H7 (cell line): Measurements from ENCODE around the gene GGACT. TPM values are rescaled to one million over a fixed set of nuclear protein-coding genes. Genes with fewer than 3 reads are reported as not detected.
"Not testable (repeated sequence)": the region's sequence is repeated elsewhere in the genome, so short reads cannot be mapped to it uniquely, and the experiment has no call there.

Source experiments
- DNase-seq: peaks from one replicate; pipeline ENCODE4 v3.0.0; 2012
- H3K27me3 ChIP-seq: 2 replicates; pipeline ENCODE4 v1.6.0; 2011; ENCODE audit warnings: mild to moderate bottlenecking, low read length; ENCODE audit not compliant: control insufficient read depth, insufficient read depth
- H3K36me3 ChIP-seq: replicated peaks from 2 replicates; pipeline ENCODE4 v1.5.1; 2011; ENCODE audit warnings: low read length; ENCODE audit not compliant: control insufficient read depth, insufficient read depth
- H3K4me3 ChIP-seq: 2 replicates; pipeline ENCODE4 v1.5.1; 2011; ENCODE audit warnings: low read depth, mild to moderate bottlenecking, control low read depth, low read length, moderate library complexity; ENCODE audit not compliant: insufficient read depth
- total RNA-seq: library from RNA; depleted of rRNA; stranded (reverse); fragments of >200 nt; shearing (Covaris generic); gene quantifications from 2 replicates; pipeline ENCODE4 v1.2.3, GENCODE V29; 2014

Gene GGACT
- total RNA-seq, 1 experiment from 2014 or later = 3.0 TPM

- Histone ChIP-seq H3K27me3 (no peaks in the 10 kb centered on the region), H3K36me3 (no peaks in the 10 kb centered on the region), H3K4me3 (no peak overlapping the region)
- DNase-seq = no peak
These were observed 7.1 kb downstream of the GGACT start for GRCh38 chr13:100581504-100581903.

- H3K4me3 ChIP-seq = no peak overlapping the region
- no peak for DNase-seq
- no peaks in the 10 kb centered on the region for H3K27me3 ChIP-seq
- no peaks in the 10 kb centered on the region for H3K36me3 ChIP-seq
These were observed 7.6 kb downstream of the GGACT start for GRCh38 chr13:100581030-100581429.

DNA sequence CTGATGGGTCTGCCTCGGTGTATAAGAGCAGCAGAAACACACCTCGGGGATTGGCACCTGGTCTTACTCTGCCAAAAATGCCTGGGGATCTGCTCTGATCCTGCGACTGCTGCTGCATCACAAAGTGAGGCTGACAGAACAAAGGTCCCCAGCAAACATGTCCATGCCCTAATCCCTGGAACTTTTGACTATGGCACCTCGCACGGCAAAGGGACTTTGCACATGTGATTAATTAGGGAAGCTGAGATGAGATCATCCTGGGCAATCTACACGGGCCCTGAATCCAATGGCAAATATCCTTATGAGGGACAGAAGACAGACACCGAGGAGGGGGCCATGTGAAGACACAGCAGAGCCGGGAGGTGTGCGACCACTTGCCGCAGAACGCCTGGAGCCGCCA lies 8.5 kb downstream of the GGACT start:
- H3K27me3 ChIP-seq = no peaks in the 10 kb centered on the region
- DNase-seq = no peak
- H3K36me3 ChIP-seq = no peaks in the 10 kb centered on the region
- no peak overlapping the region for H3K4me3 ChIP-seq

- DNase-seq, H3K36me3 ChIP-seq, H3K27me3 ChIP-seq: not testable (repeated sequence)
These were observed 11.3 kb downstream of the GGACT start for GRCh38 chr13:100577239-100577638.

GRCh38 chr13:100573121-100573520 lies 15.5 kb downstream of the GGACT start:
- Histone ChIP-seq H3K36me3 (no peaks in the 10 kb centered on the region), H3K27me3 (no peaks in the 10 kb centered on the region)
- DNase-seq = peak; percentile 74

More at GRCh38 chr13:100577239-100577638, 11.3 kb downstream of the GGACT start:
- not testable (repeated sequence) for H3K4me3 ChIP-seq

GRCh38 chr13:100566543-100566942 lies 22.0 kb downstream of the GGACT start:
- no peak for DNase-seq

More at GRCh38 chr13:100573121-100573520, 15.5 kb downstream of the GGACT start:
- H3K4me3 ChIP-seq = no peak overlapping the region

GRCh38 chr13:100565286-100565685 lies 23.3 kb downstream of the GGACT start:
- Histone ChIP-seq H3K36me3 (no peaks in the 10 kb centered on the region), H3K27me3 (no peaks in the 10 kb centered on the region), H3K4me3 (no peak overlapping the region)
- DNase-seq = peak; percentile 43

More at GRCh38 chr13:100566543-100566942, 22.0 kb downstream of the GGACT start:
- H3K36me3 ChIP-seq = no peaks in the 10 kb centered on the region
- no peaks in the 10 kb centered on the region for H3K27me3 ChIP-seq
- no peak overlapping the region for H3K4me3 ChIP-seq

DNA sequence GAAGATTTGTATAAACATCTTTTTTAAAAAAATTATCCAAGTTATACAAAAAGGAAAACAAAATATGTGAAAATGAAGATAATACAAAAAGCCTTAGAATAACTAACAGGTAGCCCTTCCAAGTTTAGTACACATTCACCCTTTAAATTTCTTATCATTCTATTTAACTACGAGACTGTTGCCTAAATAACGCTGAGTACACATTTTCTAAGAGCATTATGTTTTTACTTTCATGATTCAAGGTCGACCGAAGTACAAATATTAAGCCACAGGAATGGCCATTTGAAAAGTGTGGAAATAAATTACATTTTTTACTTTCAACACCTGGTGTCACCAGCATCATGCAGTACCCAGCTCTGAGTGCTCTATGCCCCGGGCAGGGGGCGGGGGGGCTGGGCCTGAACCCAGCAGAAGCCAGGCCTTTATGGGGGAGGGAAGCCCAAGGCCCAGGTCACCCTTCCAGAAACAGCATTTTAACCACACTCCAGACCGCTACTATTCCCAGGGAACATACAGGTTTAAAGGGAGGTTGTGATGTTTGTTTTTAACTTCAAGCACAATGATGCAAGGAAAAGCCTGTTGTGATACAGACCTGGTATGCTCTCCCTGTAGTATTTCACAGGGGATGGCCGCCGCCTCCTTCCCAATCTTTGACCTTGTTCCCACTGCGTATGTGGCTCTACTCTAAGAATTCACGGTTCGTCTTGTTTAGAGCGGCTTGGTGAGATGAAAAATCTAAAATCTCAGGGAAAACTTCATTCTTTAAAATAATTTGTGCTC lies 24.0 kb downstream of the GGACT start:
- DNase-seq = peak; percentile 82
- H3K36me3 ChIP-seq = no peaks in the 10 kb centered on the region
- no peaks in the 10 kb centered on the region for H3K27me3 ChIP-seq
- H3K4me3 ChIP-seq = no peak overlapping the region

DNA sequence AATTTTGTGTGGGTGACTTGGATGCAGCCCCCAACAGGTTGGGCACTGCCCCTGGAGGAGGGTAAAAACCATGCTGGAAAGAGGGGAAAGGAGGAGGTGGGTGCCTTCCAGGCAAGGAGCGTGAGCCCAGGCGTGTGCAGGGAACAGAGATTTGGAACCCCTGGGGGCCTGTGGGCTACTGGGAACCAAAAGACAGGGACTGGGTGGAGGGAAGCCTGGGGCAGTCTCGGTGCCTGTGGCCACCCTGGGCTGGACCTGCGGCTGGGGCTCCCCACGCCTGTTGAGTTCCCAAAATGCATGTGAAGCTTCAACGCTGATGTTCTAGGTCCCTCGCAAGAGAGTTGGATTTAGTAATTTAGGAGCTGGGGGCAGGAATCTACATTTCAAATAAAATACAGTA lies 24.8 kb downstream of the GGACT start:
- DNase-seq = peak; percentile 32
- Histone ChIP-seq H3K27me3 (no peaks in the 10 kb centered on the region), H3K36me3 (no peaks in the 10 kb centered on the region), H3K4me3 (no peak overlapping the region)

DNA sequence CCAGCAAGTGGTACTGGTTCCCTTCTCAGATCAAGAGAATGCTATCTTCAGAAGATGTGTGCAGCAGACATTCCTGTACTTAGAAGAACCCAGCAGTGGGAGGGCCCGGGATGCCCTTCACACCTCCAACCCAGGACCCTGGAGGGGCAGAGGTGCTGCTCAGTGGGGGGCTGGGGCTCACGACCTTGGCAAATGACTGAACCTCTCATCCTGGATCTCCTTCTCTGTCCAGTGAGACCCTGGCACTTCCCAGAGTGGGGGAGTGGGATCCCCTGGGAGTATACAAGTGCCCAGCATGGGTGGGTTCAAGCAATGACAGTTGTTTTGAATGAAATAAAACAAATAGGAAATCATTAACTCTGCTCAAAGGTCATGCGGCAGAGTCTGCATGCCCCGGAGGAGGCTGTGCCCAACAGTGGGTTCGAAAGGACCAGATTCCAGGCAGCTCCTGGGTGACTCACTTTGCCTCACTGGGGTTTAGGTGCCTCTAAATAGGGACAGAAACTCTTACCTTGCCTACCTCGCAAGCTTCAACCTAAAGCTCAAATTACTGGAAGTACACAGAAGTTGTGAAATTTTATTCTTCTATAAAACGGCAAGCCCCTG lies 26.9 kb downstream of the GGACT start:
- Histone ChIP-seq H3K4me3 (no peak overlapping the region), H3K27me3 (no peaks in the 10 kb centered on the region), H3K36me3 (no peaks in the 10 kb centered on the region)
- DNase-seq = no peak

DNA sequence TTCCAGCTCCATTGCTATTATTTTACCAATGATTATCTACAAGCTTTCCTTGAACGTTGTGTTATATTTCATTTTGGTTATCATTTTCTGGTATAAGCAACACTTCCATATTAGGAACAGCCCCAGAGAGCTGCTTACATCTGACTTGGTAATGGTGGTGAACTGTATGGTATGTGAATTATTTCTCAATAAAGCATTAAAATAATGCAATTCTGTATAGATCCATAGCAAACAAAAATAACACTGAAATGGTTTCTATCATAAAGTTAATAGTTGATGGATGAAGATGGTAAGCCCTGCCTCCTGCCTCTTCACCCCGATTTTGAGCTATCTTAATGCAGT lies 27.5 kb downstream of the GGACT start:
- no peaks in the 10 kb centered on the region for H3K36me3 ChIP-seq
- H3K27me3 ChIP-seq = no peaks in the 10 kb centered on the region
- DNase-seq = no peak
- H3K4me3 ChIP-seq = no peak overlapping the region

DNA sequence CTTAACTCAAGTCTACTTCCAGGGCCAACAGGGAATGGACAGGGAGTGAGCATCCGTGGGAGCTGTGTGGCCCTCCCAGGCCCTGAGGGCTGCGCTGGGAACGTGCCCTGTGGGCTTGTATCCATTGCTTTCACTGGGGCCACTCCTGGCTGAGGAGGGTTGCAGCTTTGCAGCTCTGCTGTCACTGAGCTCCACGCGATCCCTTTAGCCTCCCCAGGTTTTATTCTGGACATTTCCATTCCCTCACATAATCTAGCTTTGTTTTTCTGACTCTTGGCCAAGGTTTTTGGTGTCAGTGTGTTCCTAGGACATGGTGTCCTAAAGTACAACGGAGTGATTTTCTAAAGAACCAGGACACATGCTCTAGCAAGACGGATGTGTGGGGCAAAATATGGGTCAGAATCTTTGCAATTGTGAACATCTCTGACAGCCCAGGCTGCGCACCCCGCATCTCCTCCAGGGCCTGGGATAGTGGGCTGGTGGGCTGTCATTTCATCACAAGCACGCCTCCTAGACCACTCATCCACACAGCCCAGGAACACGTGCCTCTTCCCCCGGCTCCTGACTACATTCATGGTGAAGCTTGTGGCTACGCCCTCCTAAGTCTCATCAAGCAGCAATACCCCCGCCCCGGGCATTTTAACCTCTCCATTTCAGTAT lies 28.0 kb downstream of the GGACT start:
- H3K27me3 ChIP-seq = no peaks in the 10 kb centered on the region
- H3K36me3 ChIP-seq = no peaks in the 10 kb centered on the region
- peak; percentile 38 for DNase-seq
- no peak overlapping the region for H3K4me3 ChIP-seq

DNA sequence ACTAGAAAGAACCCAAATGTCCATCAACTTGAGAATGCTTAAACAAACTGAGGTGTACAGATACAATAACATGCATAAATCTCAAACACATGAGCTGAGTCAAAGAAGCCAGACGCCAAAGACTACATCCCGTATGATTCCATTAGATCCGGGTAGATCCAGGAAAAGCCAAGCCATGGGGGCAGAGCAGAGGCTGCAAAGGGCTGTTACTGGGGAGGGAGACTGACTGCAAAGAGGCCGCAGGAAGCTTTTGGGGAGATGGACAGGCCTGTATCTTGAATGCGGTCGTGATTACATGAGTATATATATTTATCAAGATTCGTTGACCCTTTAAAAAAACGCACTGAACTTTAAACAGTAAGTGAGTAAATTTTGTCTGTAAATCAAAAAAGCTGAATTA lies 28.7 kb downstream of the GGACT start:
- no peak overlapping the region for H3K4me3 ChIP-seq
- H3K27me3 ChIP-seq = no peaks in the 10 kb centered on the region
- no peak for DNase-seq
- no peaks in the 10 kb centered on the region for H3K36me3 ChIP-seq

DNA sequence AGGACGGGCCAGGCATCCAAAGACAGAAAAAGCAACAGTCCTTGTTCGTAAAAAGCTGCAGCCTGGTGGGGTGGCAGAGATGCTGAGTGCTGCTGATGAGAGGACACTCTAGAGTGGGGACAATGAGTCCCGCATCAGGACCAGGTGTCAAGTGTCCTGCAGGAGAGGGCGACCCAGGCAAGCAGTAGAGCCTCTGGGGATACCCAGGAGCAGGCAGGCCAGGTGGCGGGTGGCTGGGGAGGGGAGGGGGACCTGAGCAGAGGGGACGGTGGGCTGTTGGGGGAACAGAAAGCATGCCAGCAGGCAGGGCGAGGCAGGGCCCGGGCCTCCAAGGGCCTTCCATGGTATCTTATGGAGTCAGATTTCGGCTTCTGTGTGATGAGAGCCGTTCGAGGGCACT lies 35.8 kb downstream of the GGACT start:
- no peaks in the 10 kb centered on the region for H3K36me3 ChIP-seq
- no peaks in the 10 kb centered on the region for H3K27me3 ChIP-seq
- DNase-seq = peak; percentile 40
- no peak overlapping the region for H3K4me3 ChIP-seq

DNA sequence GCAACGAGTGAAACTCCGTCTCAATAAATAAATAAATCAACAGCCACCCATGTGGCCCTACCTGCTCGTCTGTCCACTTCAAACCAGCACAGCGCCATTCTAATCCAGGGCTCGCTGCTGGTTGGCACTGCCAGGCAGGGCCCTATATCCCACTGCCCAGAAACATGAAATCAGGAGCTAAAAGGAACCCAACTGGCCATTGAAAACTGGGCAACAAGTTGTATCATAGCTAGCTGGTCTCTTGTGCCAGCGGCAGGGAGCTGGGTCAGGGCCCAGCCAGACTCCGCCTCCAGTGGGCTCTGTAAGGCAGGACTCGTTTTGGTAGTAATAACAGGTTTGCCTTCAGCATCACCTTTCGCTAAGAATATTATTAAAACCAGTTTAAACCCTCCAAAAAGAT lies 39.3 kb downstream of the GGACT start:
- DNase-seq = peak; percentile 37
- Histone ChIP-seq H3K36me3 (no peaks in the 10 kb centered on the region), H3K27me3 (no peaks in the 10 kb centered on the region), H3K4me3 (no peak overlapping the region)
